GM23248 (cell line): Measurements from ENCODE around the gene PHLDB2. TPM values are rescaled to one million over a fixed set of nuclear protein-coding genes. Genes with fewer than 3 reads are reported as not detected.
"Not testable (repeated sequence)": the region's sequence is repeated elsewhere in the genome, so short reads cannot be mapped to it uniquely, and the experiment has no call there.

Source experiments
- DNase-seq: peaks from one replicate; pipeline ENCODE4 v3.0.0-alpha.2; 2015
- H2AFZ ChIP-seq: fragments of 200-600 bp; sonication (generic); 2 replicates; pipeline ENCODE4 v1.6.1; 2016; ENCODE audit warnings: antibody characterized with exemption
- H3F3A ChIP-seq: fragments of 200-600 bp; sonication (generic); 2 replicates; pipeline ENCODE4 v1.6.1; 2016; ENCODE audit warnings: mild to moderate bottlenecking, antibody characterized with exemption, mixed run types; ENCODE audit not compliant: insufficient read depth
- H3K27ac ChIP-seq: fragments of 200-600 bp; sonication (generic); 2 replicates; pipeline ENCODE4 v1.5.1; 2016; ENCODE audit warnings: mild to moderate bottlenecking
- H3K27me3 ChIP-seq: fragments of 200-600 bp; sonication (generic); replicated peaks from 2 replicates; pipeline ENCODE4 v1.6.1; 2016; ENCODE audit warnings: mild to moderate bottlenecking; ENCODE audit not compliant: insufficient read depth
- H3K36me3 ChIP-seq: fragments of 200-600 bp; sonication (generic); 2 replicates; pipeline ENCODE4 v1.6.1; 2016; ENCODE audit warnings: low read depth, mild to moderate bottlenecking
- H3K4me1 ChIP-seq: fragments of 200-600 bp; sonication (generic); 2 replicates; pipeline ENCODE4 v1.6.1; 2016; ENCODE audit warnings: mild to moderate bottlenecking; ENCODE audit not compliant: insufficient read depth
- H3K4me2 ChIP-seq: fragments of 200-600 bp; sonication (generic); one replicate; pipeline ENCODE4 v1.6.1; 2016; ENCODE audit warnings: mild to moderate bottlenecking; ENCODE audit not compliant: unreplicated experiment
- H3K4me3 ChIP-seq: fragments of 200-600 bp; sonication (generic); 2 replicates; pipeline ENCODE4 v1.5.1; 2016; ENCODE audit warnings: mild to moderate bottlenecking
- H3K79me2 ChIP-seq: fragments of 200-600 bp; sonication (generic); 2 replicates; pipeline ENCODE4 v1.6.1; 2016; ENCODE audit warnings: mild to moderate bottlenecking; ENCODE audit not compliant: insufficient read depth
- H3K9ac ChIP-seq: fragments of 200-600 bp; sonication (generic); 2 replicates; pipeline ENCODE4 v1.6.1; 2016; ENCODE audit warnings: mild to moderate bottlenecking
- H3K9me2 ChIP-seq: fragments of 200-600 bp; sonication (generic); 2 replicates; pipeline ENCODE4 v1.6.1; 2016; ENCODE audit warnings: mixed run types, mild to moderate bottlenecking, moderate library complexity; ENCODE audit not compliant: insufficient read depth
- H3K9me3 ChIP-seq: fragments of 200-600 bp; sonication (generic); one replicate; pipeline ENCODE4 v1.6.1; 2017; ENCODE audit warnings: low read depth
- H4K20me1 ChIP-seq: fragments of 200-600 bp; sonication (generic); 2 replicates; pipeline ENCODE4 v1.6.0; 2016; ENCODE audit not compliant: insufficient read depth
- EZH2 ChIP-seq: fragments of 200-600 bp; sonication (generic); IDR thresholded peaks from 2 replicates; pipeline ENCODE4 v1.6.1; 2018; ENCODE audit warnings: antibody characterized with exemption, mild to moderate bottlenecking; ENCODE audit not compliant: insufficient read depth, poor library complexity, severe bottlenecking
- EZH2phosphoT487 ChIP-seq: fragments of 200-600 bp; sonication (generic); IDR thresholded peaks from 2 replicates; pipeline ENCODE4 v1.6.1; 2018; ENCODE audit warnings: antibody characterized with exemption, moderate library complexity, mild to moderate bottlenecking, low read depth; ENCODE audit not compliant: insufficient read depth
- WGBS, 2 experiments: methylation state at CpG; one replicate each; pipeline ENCODE4 v1.1.6; 2015 to 2017; ENCODE audit warnings: low lambda C conversion rate in 2 of 2, low coverage in 1 of 2; ENCODE audit errors: missing lambda C conversion rate in 2 of 2; 5-methylcytosine and 5-hydroxymethylcytosine counted together
- in situ Hi-C: fragments of 300-500 bp; cut with MboI; formaldehyde crosslinking; loops from 2 replicates; pipeline ENCODE4 v1.15.0; 2020
- polyA plus RNA-seq: library from polyadenylated mRNA; unstranded; fragments of >200 nt; fragmentation: Nextera tagmentation; extraction: Ambion mirVana; gene quantifications from 2 replicates; pipeline ENCODE4 v1.2.1, GENCODE V29; 2016
- total RNA-seq: library from RNA; depleted of rRNA; stranded (reverse); fragments of >200 nt; shearing (Covaris generic); gene quantifications from 2 replicates; pipeline ENCODE4 v1.2.3, GENCODE V29; 2014

PHLDB2 gene
- total and polyA plus RNA-seq, 2 experiments from 2014 or later, result 55.6 to 60.6 TPM

DNA sequence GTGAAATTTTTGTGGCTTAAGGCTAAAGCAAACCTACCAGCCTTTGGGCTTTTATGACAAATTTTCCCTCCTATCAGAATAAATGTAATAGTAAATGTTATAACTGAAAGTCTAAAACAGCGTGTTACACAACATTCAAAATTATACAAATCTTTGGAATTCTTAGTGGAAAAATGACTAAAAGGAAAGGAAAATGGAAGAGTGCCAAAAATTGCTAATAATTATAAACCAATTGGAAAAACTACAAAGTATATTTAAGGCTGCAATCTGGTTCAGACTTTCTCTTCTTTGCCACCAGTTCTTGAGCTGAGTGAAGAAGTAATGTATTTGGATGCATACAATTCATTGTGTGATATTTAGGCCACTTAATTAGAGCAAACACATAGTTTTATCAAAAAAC, 45.6 kb upstream of the PHLDB2 start:
- Histone ChIP-seq H3K4me3 (no peak overlapping the region), H3K27me3 (no peaks in the 10 kb centered on the region), H3K9ac (no peak overlapping the region), H3K79me2 (no peaks in the 10 kb centered on the region), H3K4me2 (no peak overlapping the region), H3K36me3 (no peaks in the 10 kb centered on the region), H3K4me1 (peaks cover 49% of the 10 kb centered on the region), H3F3A (peaks cover 43% of the 10 kb centered on the region), H3K9me3 (no peaks in the 10 kb centered on the region), H4K20me1 (no peaks in the 10 kb centered on the region), H2AFZ (no peak overlapping the region), H3K9me2 (no peaks in the 10 kb centered on the region), H3K27ac (no peak overlapping the region)
- TF ChIP-seq EZH2 (no peak), EZH2phosphoT487 (no peak)
- in situ Hi-C loops, result no loop called here
- WGBS, 2 experiments, result 48 to 76% methylated on average over 1 of the region's 1 CpG
- DNase-seq, result no peak

DNA sequence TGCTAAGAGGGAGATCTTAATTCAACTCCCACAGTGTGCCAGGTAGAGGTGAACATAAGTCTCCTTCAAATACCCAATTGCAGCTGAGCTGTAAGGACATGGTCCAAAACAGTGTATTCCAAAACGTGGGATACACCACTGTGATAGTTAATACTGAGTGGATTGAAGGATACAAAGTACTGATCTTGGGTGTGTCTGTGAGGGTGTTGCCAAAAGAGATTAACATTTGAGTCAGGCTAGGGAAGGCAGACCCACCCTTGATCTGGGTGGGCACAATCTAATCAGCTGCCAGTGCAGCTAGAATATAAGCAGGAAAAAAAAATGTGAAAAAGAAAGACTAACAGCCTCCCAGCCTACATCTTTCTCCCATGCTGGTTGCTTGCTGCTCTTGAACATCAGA, 45.1 kb upstream of the PHLDB2 start:
- H3K4me1 ChIP-seq, result peaks cover 44% of the 10 kb centered on the region
- no peak overlapping the region for H3K9ac ChIP-seq
- H3K27me3 ChIP-seq, result no peaks in the 10 kb centered on the region
- no peaks in the 10 kb centered on the region for H3K36me3 ChIP-seq
- peaks cover 38% of the 10 kb centered on the region for H3F3A ChIP-seq
- H4K20me1 ChIP-seq, result no peaks in the 10 kb centered on the region
- in situ Hi-C loops, result no loop called here
- H2AFZ ChIP-seq, result no peak overlapping the region
- H3K79me2 ChIP-seq, result no peaks in the 10 kb centered on the region
- no peak for TF ChIP-seq EZH2phosphoT487
- WGBS, 2 experiments, result 9 to 10% methylated on average over 1 of the region's 1 CpG
- H3K4me3 ChIP-seq, result no peak overlapping the region
- no peak overlapping the region for H3K4me2 ChIP-seq
- DNase-seq, result no peak
- H3K27ac ChIP-seq, result no peak overlapping the region
- H3K9me2 ChIP-seq, result no peaks in the 10 kb centered on the region
- H3K9me3 ChIP-seq, result no peaks in the 10 kb centered on the region

DNA sequence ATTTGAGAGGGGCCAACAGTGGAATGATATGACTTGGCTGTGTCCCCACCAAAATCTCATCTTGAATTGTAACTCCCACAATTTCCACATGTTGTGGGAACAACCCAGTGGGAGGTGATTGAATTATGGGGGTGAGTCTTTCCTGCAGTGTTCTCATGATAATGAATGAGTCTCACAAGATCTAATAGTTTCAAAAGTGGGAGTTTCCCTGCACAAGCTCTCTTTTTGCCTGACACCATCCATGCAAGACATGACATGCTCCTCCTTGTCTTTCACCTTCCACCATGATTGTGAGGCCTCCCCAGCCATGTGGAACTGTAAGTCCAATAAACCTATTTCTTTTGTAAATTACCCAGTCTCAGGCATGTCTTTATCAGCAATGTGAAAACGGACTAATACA, 42.3 kb upstream of the PHLDB2 start:
- peaks cover 16% of the 10 kb centered on the region for H3K4me1 ChIP-seq
- H3K36me3 ChIP-seq, H3K9ac ChIP-seq, H3K4me3 ChIP-seq, H2AFZ ChIP-seq, H3K9me3 ChIP-seq, in situ Hi-C loops, H3K9me2 ChIP-seq, H3K27ac ChIP-seq, H3K4me2 ChIP-seq, H3K79me2 ChIP-seq, H3K27me3 ChIP-seq, DNase-seq, H4K20me1 ChIP-seq: not testable (repeated sequence)
- H3F3A ChIP-seq, result peaks cover 12% of the 10 kb centered on the region
- 67 to 93% methylated on average over 1 of the region's 1 CpG for WGBS, 2 experiments

DNA sequence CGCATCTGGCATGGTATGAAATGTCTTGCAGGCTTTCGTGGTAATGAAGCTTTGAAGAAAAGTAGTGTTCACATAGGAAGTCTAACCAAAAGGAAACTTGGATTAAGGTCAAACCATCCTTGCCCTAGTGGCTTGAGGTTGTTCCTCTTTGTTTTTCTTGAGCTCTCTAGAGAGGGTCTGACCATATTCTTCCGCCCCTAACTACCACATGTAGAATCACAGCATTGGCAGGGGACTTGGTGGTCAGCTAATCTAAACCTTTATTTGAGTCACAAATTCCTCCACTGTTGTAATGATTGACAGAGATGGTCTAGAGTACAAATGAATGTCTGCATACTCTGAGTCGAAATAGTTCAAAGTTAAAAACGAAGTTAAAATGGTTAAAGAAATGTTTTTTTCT, 39.1 kb upstream of the PHLDB2 start:
- Histone ChIP-seq H4K20me1 (no peaks in the 10 kb centered on the region), H3K9me2 (no peaks in the 10 kb centered on the region), H3K4me3 (no peak overlapping the region), H3K79me2 (no peaks in the 10 kb centered on the region), H3F3A (no peaks in the 10 kb centered on the region), H3K27ac (no peak overlapping the region), H3K9me3 (no peaks in the 10 kb centered on the region), H3K4me2 (no peak overlapping the region), H3K9ac (no peak overlapping the region), H3K4me1 (no peaks in the 10 kb centered on the region), H3K27me3 (no peaks in the 10 kb centered on the region), H2AFZ (no peak overlapping the region), H3K36me3 (no peaks in the 10 kb centered on the region)
- no peak for DNase-seq
- TF ChIP-seq EZH2 (no peak), EZH2phosphoT487 (no peak)
- 73 to 75% methylated on average over 5 of the region's 5 CpGs for WGBS, 2 experiments
- in situ Hi-C loops, result no loop called here

DNA sequence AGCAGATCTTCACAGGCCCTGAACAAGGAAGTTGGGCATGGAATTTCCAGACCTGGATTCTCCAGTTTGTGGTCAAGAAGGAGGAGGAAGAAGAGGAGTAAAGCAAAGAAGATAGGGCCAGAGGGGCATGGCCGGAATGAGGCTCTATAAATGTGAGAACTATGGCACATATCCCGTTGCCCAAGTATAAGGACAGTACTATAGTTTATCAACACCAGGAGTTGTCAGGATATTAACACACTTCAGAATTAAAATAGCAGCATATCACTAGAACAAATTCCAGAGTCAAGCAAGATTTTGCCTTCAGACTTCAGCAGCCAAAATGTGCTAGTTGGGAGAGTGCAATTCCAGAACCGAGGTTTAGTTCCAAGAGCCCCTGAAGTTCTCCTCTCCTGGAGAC, 38.4 kb upstream of the PHLDB2 start:
- Histone ChIP-seq H3K27ac (no peak overlapping the region), H3K27me3 (no peaks in the 10 kb centered on the region), H3K79me2 (no peaks in the 10 kb centered on the region), H3K36me3 (no peaks in the 10 kb centered on the region), H3K4me2 (no peak overlapping the region), H4K20me1 (no peaks in the 10 kb centered on the region), H3K9me2 (no peaks in the 10 kb centered on the region), H3K9me3 (no peaks in the 10 kb centered on the region), H3K4me1 (no peaks in the 10 kb centered on the region), H3K9ac (no peak overlapping the region), H3K4me3 (no peak overlapping the region), H3F3A (no peaks in the 10 kb centered on the region), H2AFZ (no peak overlapping the region)
- TF ChIP-seq EZH2, result no peak
- in situ Hi-C loops, result no loop called here
- WGBS, 2 experiments, result 80 to 87% methylated on average over 3 of the region's 3 CpGs
- no peak for DNase-seq
